Osteoblast (primary cell): ENCODE results near the gene C19orf53. TPM values are rescaled to one million over a fixed set of nuclear protein-coding genes. Genes with fewer than 3 reads are reported as not detected.

Source experiments
- DNase-seq: peaks from one replicate; pipeline ENCODE4 v3.0.0; 2011; ENCODE audit warnings: low spot score, mixed read lengths; ENCODE audit not compliant: insufficient read length; ENCODE audit errors: missing footprints
- H2AFZ ChIP-seq: 2 replicates; pipeline ENCODE4 v1.6.0; 2011; ENCODE audit warnings: mild to moderate bottlenecking, low read length
- H3K27ac ChIP-seq: 2 replicates; pipeline ENCODE4 v1.5.1; 2011; ENCODE audit warnings: mild to moderate bottlenecking, low read depth, low read length, moderate library complexity
- H3K27me3 ChIP-seq: 2 replicates; pipeline ENCODE4 v1.6.0; 2012; ENCODE audit warnings: mild to moderate bottlenecking, control low read depth, inconsistent platforms, low read length, moderate library complexity; ENCODE audit not compliant: insufficient read depth
- H3K36me3 ChIP-seq: 2 replicates; pipeline ENCODE4 v1.5.1; 2011; ENCODE audit warnings: mild to moderate bottlenecking, low read length, control low read depth, moderate library complexity; ENCODE audit not compliant: insufficient read depth
- H3K4me1 ChIP-seq: 2 replicates; pipeline ENCODE4 v1.5.1; 2011; ENCODE audit warnings: mild to moderate bottlenecking, low read length, control low read depth, moderate library complexity; ENCODE audit not compliant: insufficient read depth
- H3K4me2 ChIP-seq: 2 replicates; pipeline ENCODE4 v1.6.0; 2011; ENCODE audit warnings: mild to moderate bottlenecking, low read length; ENCODE audit not compliant: insufficient read depth
- H3K4me3 ChIP-seq: fragments of 200-600 bp; sonication (generic); 3 replicates; pipeline ENCODE4 v1.5.1; 2012; ENCODE audit warnings: mild to moderate bottlenecking, low read length, inconsistent platforms; ENCODE audit not compliant: insufficient read depth
- H3K79me2 ChIP-seq: 2 replicates; pipeline ENCODE4 v1.6.0; 2012; ENCODE audit warnings: mild to moderate bottlenecking, low read length, control low read depth, inconsistent platforms; ENCODE audit not compliant: insufficient read depth
- H3K9me3 ChIP-seq: 2 replicates; pipeline ENCODE4 v1.5.1; 2011; ENCODE audit warnings: low read depth, low read length, control low read depth
- H4K20me1 ChIP-seq: 2 replicates; pipeline ENCODE4 v1.6.0; 2012; ENCODE audit warnings: mild to moderate bottlenecking, low read length, control low read depth; ENCODE audit not compliant: insufficient read depth
- CTCF ChIP-seq: IDR thresholded peaks from 2 replicates; pipeline ENCODE4 v1.5.1; 2011; ENCODE audit warnings: mild to moderate bottlenecking, low read depth, low read length, moderate library complexity; ENCODE audit errors: extremely low read depth
- total RNA-seq: library from RNA; depleted of rRNA; stranded (reverse); fragments of >200 nt; gene quantifications from 2 replicates; pipeline ENCODE4 v1.2.3, GENCODE V29; 2012

The C19orf53 gene
- total RNA-seq, 1 donor = 33.3 TPM

- no peak for TF ChIP-seq CTCF
- peaks cover 12% of the 10 kb centered on the region for H4K20me1 ChIP-seq
- peak overlapping the region; percentile 60 for H3K27ac ChIP-seq
- DNase-seq = peak; percentile 94
- peaks cover 30% of the 10 kb centered on the region for H3K79me2 ChIP-seq
- peak overlapping the region; percentile 88 for H3K4me2 ChIP-seq
- no peaks in the 10 kb centered on the region for H3K9me3 ChIP-seq
- H3K4me1 ChIP-seq = peaks cover 9% of the 10 kb centered on the region
- no peak overlapping the region for H2AFZ ChIP-seq
- peaks cover 40% of the 10 kb centered on the region for H3K36me3 ChIP-seq
- no peaks in the 10 kb centered on the region for H3K27me3 ChIP-seq
- H3K4me3 ChIP-seq = peak overlapping the region; percentile 85
These were observed 8.7 kb upstream of the C19orf53 start for GRCh38 chr19:13765395-13766094.

GRCh38 chr19:13766095-13766481 is 8.2 kb upstream of the C19orf53 start:
- Histone ChIP-seq H3K4me2 (no peak overlapping the region), H3K27ac (no peak overlapping the region), H3K4me1 (peaks cover 9% of the 10 kb centered on the region), H3K36me3 (peaks cover 40% of the 10 kb centered on the region), H3K27me3 (no peaks in the 10 kb centered on the region), H3K4me3 (peak overlapping the region; percentile 85), H3K79me2 (peaks cover 30% of the 10 kb centered on the region), H3K9me3 (no peaks in the 10 kb centered on the region), H2AFZ (no peak overlapping the region), H4K20me1 (peaks cover 12% of the 10 kb centered on the region)
- DNase-seq = peak; percentile 34
- no peak for TF ChIP-seq CTCF

- no peak for TF ChIP-seq CTCF
- H3K36me3 ChIP-seq = peaks cover 39% of the 10 kb centered on the region
These were observed 5.7 kb upstream of the C19orf53 start for GRCh38 chr19:13768510-13768909.

GRCh38 chr19:13770013-13770635 is 4.1 kb upstream of the C19orf53 start:
- TF ChIP-seq CTCF = no peak
- Histone ChIP-seq H3K4me1 (peaks cover 15% of the 10 kb centered on the region), H3K9me3 (no peaks in the 10 kb centered on the region), H3K4me2 (no peak overlapping the region), H3K79me2 (peaks cover 24% of the 10 kb centered on the region), H3K36me3 (peaks cover 38% of the 10 kb centered on the region), H2AFZ (no peak overlapping the region), H4K20me1 (peaks cover 13% of the 10 kb centered on the region), H3K4me3 (no peak overlapping the region), H3K27ac (no peak overlapping the region), H3K27me3 (no peaks in the 10 kb centered on the region)
- peak; percentile 68 for DNase-seq

More at GRCh38 chr19:13768510-13768909, 5.7 kb upstream of the C19orf53 start:
- Histone ChIP-seq H4K20me1 (peaks cover 12% of the 10 kb centered on the region), H3K9me3 (no peaks in the 10 kb centered on the region), H3K4me1 (peaks cover 11% of the 10 kb centered on the region), H3K79me2 (peaks cover 27% of the 10 kb centered on the region), H3K4me2 (no peak overlapping the region), H3K27me3 (no peaks in the 10 kb centered on the region), H3K27ac (no peak overlapping the region), H3K4me3 (no peak overlapping the region), H2AFZ (no peak overlapping the region)
- peak; percentile 71 for DNase-seq
